ENCODE measurements around the gene COG8.
A peak's percentile ranks its signal among the peaks of the same experiment; 100 is the strongest.
"Not testable (repeated sequence)": the region's sequence is repeated elsewhere in the genome, so short reads cannot be mapped to it uniquely, and the experiment has no call there.

Gene COG8

DNA sequence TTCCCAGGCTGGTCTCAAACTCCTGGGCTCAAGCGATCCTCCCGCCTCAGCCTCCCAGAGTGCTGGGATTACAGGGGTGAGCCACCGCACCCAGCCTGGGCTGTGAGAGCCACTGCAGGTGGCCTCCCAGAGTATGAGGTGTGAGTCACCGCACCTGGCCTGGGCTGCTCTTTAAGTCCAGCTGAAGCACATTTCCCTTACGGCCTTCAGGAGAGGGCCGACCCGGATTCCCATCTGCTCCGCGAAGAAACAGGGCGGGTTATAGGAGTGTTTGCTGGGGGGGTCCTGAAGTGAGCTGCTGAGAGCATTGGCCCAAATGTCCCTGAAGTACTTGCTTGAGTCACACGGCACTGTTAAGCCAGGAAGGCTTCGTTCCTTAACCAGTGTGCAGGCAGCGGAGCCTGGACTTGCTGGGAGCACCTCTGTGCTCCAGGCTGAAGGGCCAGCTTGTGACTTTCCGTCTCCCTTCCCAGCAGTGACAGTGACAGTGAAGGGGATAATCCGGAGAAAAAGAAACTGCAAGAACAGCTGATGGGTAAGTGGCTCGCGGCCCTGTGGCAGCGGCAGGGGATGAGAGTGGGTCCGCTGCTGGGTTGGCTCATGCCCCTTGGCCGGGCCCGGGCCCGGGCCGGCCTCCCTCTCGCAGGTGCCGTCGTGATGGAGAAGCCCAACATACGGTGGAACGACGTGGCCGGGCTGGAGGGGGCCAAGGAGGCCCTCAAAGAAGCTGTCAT, 21.0 kb downstream of the COG8 start:
- no peak for FAIRE-seq

DNA sequence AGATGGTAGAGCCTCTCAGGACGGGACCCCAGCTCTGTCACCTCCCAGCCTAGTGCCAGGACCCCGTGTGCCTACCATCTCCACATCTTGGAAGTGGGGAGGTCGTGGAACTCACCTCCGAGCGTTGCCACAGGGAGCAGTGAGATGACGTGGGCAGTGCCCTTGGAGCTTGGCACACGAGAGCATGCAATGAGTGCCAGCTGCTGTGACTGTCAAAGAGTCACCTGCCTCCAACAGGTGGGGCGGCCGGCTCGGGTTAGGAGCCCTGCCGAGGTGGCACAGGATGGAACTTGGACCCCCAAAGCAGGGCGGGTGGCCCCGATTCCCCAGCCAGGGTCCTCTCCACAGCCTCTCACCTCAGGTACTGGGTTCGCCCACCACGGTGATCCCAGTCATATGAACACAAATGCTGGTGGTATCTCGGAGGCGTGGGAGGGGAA, 22.7 kb downstream of the COG8 start:
- no peak for FAIRE-seq

DNA sequence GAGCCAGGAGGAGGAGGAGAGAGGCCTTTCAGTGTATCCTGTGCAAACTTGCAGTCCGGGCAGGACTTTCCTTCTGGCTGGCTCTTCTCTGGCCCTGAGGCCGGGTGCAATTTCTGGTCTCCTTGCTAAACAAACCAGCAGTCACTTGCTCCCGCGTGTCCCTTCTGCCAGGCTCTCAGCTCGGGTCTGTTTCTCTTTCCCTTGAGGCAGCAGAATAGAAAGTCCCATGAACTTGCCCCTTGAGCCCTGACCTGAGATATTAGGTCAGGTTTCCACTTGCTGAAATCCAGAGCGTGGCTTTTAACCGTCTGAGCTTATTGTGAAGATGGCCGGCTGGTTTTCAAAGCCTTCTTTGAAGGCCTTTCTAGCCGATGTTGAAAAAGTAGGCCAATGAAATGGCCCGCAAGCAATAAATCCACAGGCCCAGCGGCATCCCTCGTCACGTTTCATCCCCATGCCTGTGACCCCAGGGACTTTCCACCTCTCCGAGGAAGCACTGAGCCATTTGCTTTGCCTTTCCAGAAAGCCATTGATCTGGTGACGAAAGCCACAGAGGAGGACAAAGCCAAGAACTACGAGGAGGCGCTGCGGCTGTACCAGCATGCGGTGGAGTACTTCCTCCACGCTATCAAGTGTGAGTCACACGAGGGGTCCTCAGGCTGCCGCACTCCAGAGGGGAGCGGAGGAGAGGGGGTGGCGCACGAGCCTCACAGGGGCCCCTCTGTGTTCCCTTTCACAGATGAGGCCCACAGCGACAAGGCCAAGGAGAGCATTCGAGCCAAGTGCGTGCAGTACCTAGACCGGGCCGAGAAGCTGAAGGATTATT, 23.7 kb downstream of the COG8 start:
- no peak for FAIRE-seq

DNA sequence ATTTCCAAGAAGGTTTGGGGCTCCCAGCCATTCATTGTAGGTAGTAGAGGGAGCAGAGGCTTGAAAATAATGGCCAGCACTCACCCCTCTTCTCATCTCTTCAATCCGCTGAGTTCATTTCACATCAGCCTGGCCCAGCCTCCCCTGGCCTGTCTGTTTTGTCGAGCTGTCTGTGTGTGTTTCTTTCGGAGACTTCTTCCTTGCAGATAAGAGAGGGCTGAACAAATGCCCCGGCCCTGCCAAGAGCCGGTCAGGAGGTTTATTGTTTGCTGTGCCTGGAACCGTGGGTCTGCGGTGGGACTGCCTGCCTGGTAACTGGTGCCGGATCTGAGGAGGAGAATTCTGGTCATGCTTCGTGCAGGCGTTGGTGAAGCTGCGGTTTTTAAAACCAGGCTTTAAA, 24.8 kb downstream of the COG8 start:
- FAIRE-seq: no peak

DNA sequence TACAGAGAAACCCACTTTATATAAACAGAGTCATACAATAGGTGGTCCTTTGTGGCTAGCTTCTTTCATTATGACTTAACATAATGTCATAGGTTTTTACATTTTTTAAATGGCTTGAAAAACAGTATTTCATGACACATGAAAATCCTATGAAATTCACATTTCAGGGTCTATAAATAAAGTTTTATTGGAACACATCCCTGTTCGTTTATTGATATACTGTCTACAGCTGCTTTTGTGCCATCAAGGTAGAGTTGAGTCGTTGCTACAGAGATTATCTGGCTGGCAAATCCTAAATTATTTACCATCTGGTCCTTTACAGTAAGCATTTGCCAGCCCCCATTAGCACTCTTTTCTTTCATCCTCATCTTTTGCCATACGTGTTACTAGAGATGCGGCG, 25.9 kb downstream of the COG8 start:
- no peak for FAIRE-seq

DNA sequence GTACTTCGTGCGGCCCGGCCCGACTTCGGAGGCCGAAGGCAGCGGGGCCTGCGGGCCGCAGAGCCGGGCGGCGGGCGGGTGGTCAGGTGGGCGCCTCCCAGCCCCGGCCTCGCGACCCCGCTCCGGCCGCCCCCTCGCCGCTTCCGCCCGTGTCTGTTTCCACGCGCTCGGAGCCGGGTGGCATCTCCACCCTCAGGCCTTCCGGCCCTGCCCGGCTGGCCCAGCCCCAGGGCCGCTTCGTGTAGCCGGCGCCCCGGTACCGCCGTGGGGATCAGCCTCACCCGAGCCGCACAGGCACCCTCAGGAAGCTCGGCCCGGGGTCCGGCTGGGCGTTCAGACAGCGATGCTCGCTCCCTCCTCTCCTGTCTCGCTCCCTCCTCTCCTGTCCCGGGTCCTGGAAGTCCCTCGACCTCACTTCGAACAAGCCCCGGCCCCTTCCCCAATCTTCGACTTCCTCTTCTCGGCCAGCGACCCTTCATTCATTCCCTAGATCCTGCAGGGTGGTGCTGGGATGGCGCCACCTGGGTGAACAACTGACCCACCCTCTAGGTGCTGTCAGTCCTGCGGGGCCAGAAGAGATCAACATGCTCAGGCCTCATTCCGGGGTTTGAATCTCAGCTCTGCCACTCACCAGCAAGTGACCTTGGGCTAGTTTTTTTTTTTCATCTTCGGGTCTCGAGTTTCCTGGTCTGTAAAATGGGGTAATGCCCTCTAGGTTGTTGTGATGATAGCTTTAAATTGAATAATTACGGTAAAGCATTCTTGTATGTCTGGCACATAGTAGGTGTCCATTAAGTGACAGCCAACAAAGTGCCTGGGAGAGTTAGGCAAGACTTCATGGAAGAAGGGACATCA, 27.6 kb downstream of the COG8 start:
- FAIRE-seq: no peak

DNA sequence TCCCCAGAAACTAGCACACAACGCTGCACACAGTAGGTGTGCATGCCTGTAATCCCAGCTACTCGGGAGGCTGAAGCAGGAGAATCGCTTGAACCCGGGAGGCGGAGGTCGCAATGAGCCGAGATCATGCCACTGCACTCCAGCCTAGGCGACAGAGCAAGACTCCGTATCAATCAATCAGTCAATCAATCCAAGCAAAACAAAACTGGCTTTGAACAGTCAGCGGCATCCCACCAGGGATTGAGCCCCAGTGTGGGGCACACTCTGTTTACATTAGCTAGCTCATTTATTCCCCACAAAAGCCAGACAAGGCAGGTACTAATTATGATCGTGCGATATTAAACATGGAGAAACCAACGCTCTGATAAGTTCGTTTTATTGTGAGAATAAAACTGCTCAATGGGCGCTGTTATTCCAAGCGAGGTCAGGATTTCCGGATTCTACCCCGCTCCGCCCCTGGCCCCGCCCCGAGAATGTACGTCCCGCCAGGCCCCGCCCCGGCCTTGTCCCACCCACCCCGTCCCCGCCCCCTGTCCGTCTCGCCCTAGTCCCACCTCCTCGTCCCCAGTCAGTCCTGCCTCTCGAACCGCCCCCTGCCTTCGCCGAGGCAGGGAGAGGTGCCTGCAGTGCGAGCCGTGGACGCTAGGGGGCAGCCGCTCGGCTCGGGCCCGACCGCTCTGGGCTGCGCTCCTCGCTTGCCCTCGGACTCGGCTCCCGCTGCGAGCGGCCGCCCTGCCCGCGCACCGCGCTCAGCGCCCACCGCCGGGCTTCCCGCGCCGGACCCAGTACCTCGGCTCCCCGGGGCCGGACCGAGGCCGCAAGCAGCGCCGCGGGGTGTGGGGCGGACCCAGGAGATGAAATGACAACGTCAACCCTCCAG, 28.5 kb downstream of the COG8 start, which contains the start of gene VPS4A:
Gene VPS4A, plus strand, starts transcription at position 698 of the 880 bp plus-strand sequence. Its CDS starts 162 bp downstream, at position 860.
- no peak for FAIRE-seq

DNA sequence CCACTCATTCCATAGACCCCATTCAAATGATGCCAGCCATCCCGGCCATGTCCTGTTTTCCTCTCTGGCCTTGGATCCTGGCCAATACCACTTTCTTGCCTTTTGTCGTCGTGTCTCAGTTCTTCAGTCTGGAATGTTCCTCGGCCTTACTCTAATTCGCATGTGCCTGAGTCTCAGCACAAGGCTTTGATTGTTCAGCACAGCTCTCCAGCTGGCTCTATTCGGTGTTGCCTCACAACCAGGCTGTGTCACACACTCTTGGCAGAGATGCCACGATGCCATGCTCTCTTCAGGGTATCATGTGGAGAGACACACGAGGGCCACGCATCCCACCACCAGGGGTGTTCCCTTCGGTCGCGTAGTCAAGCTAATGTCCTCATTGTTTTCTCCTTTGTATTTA, 30.0 kb downstream of the COG8 start:
- FAIRE-seq: no peak

DNA sequence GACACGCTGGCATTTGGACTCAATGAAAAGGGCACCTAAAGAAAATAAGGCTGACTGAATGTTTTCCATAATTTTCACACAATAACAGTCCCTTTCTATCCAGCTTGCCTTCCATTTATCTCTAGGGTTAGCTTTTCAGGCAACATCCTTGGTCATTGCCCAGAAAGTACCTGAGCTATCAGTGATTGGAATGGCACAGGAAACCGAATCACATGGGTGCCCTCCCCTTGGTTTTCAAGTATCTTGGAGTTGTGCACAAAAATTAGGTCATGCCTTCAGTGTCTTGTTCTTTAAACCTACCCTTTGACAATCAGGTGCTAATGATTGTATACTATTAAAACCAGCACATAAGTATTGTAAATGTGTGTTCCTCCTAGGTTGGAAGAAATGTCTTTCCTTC, 31.5 kb downstream of the COG8 start:
- FAIRE-seq: no peak

DNA sequence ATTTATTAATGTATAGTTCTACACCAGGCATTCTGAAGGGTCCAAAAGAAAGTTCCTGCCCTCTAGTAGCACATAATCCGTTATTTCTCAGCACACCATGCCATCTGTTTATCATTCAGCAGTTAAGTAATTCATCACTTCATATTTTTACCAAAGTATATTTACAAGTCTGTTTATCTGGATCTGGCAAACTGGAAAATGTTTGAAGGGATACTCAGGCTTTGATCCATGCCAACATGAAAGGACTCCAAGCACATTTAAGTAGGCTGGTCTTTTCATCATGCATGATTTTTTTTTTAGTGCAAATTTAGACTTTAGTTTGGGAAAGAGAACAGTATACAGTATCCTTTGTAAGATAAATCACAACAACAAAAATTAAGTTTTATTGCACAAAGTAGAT, 32.3 kb downstream of the COG8 start:
- FAIRE-seq: no peak

DNA sequence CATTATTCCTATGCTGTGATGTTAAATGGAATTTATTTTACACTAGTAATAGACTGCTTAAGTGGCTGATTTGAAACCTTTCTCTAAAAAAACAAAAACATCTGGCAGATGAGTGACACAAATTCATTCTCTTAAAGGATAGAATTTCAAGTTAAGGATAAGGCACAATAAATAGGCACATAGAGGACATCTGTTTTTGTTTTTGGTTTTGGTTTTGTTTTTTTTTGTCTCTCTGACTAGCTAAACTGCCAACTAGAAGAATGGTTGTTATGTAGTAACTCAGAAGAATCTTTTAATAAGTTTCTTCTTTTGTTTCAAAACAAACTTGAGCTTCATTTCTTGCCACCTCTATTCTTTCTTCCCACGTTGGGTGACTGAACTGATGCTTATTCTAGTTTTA, 33.3 kb downstream of the COG8 start:
- no peak for FAIRE-seq

DNA sequence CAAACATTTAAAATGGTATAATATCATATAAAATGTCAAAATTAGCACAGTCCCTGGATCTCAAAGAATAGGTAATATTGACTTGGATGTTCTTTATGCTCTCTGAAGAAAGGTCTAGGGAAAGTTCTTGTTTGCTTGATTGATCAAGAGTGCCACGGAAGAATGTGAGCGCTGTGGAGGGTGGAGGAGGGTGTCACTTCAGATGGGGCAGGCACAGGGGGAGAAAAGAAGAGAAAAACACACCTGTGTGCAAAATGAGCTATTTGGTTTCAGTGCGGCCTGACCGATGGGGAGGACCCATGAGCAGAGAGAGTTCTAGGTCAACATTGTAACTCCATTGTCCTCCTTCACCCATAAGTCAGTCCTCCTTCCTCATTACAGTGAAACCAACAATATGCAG, 37.1 kb downstream of the COG8 start:
- FAIRE-seq: no peak

DNA sequence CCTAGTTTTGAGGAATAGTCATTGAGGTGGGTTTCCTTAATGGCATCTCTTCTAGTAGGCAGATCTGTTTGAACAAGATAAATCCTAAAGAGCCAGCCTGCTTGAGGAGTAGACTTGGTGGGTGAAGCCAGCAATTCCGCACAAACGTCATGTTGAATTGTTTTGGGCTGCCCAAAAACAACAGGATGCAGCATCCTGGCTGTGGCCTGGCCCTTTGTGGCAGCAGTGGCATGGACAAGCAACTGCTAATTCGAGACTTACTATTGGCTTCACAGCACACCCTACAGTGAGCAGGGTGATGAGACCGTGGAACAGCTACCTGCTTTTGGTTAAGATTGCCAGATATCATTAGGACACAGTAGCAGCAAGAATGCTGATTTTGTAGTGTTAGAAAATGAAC, 37.5 kb downstream of the COG8 start:
- FAIRE-seq: no peak

DNA sequence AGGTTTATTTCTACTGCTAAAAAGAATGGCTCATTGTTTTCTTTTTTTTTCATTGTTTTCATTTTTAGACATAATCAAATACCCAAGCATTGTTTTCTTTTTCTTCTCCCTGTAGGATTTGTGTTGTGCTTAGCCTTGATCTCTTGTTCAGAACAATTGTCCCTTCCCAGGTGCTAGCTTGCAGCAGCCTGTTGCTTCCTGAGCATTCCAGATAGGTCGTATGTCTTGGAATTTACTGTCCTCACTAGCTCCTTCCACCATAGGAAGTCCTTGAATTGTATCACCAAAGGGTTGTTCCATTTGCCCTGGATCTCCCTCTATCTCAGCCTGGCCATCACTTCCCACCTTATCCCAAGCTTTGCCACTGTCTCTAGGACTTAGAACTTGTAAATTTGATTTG, 38.2 kb downstream of the COG8 start:
- no peak for FAIRE-seq

DNA sequence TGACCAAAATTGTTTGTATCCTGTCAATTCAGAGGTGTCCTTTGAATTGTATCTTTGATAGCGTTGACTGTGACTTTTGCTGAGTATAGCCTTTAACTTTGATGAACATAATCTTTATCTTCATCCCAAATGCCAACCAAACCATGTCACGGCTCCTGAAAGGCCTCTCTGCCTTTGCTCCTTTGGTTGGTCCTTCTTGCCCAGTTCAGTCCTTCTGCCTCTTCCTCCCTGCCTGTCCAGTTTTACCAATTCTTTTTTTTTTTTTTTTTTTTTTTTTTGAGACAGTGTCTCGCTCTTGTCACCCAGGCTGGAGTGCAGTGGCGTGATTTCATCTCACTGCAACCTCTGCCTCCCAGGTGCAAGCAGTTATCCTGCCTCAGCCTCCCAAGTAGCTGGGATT, 41.1 kb downstream of the COG8 start:
- no peak for FAIRE-seq

DNA sequence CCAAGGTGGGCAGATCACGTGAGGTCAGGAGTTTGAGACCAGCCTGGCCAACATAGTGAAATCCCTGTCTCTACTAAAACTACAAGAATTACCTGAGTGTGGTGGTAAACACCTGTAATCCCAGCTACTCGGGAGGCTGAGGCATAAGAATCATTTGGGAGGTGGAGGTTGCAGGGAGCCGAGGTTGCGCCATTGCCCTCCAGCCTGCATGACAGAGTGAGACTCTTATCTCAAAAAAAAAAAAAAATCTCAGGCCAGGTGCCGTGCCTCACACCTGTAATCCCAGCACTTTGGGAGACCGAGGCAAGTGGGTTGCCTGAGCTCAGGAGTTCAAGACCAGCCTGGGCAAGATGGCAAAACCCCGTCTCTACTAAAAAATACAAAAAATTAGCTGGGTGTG, 42.6 kb downstream of the COG8 start:
- FAIRE-seq: not testable (repeated sequence)

DNA sequence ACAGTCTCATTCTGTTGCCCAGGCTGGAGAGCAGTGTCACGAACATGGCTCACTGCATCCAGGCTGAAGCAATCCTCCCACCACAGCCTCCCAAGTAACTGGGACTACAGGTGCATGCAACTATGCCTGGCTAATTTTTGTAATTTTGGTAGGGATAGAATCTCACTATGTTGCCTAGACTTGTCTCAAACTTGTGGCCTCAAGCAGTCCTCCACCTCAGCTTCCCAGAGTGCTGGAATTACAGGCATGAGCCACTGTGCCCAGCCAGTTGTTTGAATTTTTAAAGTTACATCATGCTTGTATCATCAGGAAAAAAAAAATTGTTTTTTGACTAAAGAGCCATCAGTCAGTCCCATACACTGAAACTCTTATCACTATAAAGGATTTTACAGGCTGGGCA, 45.3 kb downstream of the COG8 start:
- FAIRE-seq: no peak

DNA sequence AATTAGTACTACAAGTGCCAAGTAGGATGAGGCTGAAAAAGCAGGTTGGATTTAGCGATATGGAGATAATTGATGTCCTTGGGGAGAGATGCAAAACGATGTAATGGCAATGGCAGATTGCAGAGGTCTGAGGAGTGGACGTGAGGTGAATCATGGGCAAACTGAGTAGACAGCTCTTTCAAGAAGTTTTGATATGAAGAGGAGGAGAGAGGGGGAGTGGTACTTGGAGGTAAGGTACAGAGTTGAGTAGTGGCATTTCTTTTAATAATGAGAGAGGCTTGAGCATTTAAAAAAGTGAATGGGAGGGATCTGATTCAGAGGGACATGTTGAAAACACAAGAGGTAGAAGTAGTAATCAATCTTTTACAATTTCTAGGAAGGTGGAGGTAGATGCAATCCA, 46.0 kb downstream of the COG8 start:
- no peak for FAIRE-seq

DNA sequence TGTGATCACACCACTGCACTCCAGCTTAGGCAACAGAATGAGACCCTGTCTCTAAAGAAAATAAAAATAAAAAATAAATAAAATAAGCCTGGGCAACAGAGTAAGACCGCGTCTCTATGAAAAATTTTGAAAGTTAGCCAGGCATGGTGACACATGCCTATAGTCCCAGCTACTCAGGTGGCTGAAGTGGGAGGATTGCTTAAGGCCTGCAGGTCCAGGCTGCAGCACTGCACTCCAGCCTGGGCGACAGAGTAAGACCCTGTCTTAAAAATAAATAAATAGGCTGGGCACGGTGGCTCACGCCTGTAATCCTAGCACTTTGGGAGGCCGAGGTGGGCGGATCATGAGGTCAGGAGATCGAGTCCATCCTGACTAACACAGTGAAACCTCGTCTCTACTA, 47.7 kb downstream of the COG8 start:
- not testable (repeated sequence) for FAIRE-seq

DNA sequence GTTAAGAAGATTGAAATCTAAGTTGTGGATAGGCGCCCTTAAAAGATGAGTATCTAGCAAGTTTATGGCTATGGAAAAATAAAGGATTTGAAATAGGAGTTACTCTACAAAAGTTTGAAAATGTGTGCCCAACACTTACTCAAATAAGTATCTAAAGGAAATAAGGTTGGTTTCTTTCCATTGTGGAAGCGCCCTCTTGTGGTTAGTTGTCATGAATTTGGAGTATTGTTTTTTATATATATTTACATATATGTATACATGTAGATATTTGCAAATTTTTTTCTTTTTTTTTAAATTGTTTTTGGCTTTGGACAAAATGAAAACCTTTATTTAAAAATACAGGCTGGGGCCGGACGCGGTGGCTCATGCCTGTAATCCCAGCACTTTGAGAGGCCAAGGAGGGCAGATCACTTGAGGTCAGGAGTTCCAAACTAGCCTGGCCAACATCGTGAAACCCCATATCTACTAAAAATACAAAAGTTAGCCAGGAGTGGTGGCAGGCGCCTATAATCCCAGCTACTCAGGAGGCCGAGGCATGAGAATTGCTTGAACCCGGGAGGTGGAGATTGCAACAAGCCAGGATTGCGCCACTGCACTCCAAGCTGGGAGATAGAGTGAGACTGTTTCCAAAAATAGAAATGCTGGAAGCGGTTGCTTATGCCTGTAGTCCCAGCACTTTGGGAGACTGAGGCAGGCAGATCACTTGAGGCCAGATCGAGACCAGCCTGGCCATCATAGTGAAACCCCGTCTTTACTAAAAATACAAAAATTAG, 52.2 kb downstream of the COG8 start:
- peak; percentile 97 for FAIRE-seq

DNA sequence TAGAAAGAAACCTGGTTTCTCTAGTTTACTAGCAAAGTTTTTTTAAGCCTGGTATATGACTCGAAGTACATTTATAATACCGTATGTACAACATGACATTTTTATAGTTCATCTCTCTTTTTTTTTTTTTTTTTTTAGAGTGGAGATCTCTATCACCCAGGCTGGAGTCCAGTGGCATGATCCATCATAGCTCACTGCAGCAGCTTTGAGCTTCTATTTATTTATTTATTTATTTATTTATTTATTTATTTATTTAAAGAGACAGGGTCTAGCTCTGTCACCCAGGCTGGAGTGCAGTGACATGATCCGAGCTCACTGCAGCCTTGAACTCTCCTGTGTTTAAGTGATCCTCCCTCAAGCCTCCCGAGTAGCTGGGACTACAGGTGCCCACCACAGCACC, 54.1 kb downstream of the COG8 start:
- no peak for FAIRE-seq

DNA sequence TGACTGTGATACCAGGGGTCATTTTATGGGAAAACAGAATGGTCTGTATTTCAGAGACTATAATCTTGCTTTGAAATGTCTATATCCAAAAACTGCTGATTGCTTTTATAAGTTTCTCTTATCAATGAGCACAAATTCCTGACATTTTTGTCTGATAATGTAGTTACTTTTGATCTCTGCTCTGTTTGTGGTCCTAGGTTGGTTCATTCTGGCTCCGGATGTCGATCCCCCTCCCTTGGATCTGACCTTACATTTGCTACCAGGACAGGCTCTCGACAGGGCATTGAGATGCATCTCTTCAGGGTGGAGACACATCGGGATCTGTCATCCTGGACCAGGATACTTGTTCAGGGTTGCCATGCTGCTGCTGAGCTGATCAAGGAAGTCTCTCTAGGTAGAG, 55.5 kb downstream of the COG8 start:
- no peak for FAIRE-seq
